NCI-H2107 treated with DMSO at 0.1 percent for 48 hours (cell line): ENCODE data around the gene EZH2.

Experiments used
- DNase-seq: peaks from one replicate; lab custom pipeline; 2025; ENCODE audit not compliant: unreplicated experiment; lab: John Stamatoyannopoulos, UW

EZH2 gene

DNA sequence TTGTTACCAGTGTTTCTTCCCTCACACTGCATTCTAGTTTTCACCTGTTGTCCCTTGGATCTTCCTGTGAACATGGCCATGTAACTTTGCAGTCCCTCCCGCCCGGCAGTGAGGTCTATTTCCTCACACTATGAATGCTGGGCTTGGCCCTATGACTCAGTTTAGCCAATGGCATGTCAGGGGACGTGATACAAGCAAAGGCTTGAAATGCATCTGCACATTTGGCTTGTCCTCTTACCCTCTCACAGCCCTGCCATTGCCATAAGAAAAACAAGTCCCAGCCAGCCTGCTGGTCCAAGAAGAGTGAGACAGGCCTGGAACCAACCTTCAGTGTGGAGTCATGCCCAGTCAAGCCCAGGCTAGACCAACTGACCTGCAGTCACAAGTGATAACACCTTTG is 17.1 kb upstream of the EZH2 start:
- DNase-seq, result no peak

DNA sequence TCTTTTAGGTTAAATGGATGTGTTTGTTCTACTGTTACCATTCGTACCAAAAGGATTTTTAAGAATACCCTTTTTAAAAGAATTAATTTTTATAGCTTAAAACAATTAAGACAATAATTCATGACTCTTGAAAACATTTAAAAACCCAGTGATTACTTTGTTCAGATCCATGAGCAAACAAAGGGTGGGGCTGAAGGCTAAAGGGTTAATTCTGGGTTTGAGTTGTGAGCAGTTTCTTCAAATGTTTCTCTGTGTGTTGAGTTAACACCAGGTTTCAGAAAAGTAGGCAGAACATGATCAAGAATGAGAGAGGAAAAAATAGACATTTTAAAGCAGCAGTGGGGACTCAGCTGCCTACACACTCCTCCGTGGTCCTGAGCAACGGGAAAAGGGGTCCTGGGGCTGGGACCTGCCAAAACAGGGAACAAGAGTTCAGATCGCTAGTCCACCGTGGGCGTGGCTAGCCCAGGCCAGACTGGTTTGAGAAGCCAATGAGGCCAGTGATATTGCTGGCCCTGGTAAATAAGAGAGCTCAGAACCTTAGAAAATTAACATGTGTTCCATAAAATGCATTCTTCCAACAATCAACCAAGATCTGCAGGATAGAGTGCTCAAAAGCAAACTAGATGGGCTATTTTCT is 14.9 kb upstream of the EZH2 start:
- DNase-seq, result no peak

DNA sequence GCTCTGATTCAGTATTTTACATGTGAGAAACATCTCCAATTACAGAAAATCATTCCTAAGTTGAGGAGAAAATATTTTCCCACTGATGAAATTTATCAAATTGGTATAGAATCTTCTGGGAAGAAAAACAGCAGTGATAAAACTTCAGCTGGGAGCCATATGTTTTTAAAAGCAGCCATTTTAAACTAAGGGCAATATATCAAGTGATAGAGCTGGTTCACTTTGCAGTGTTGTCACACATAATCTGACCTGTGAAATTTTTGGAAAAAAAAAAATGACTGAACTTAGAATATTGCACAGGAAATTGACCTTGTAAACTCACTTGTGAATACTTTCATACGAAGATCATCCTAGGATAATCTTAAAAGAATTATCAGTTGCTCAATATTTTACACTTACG is 10.5 kb upstream of the EZH2 start:
- DNase-seq, result no peak

DNA sequence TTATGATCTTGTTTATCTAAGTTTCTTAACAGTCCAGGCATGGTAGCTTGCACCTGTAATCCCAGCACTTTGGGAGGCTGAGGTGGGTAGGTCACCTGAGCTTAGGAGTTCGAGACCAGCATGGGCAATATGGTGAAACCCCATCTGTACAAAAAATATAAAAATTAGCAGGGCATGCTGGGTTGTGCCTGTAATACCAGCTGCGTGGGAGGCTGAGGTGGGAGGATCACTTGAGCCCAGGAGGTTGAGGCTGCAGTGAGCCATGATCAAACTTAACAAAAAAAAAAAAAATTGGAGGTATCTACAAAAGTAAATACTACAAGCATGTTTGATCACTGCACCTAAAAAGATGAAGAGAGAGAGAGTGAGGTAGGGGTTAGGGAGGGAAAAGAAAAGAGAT is 9.0 kb upstream of the EZH2 start:
- DNase-seq, result no peak

DNA sequence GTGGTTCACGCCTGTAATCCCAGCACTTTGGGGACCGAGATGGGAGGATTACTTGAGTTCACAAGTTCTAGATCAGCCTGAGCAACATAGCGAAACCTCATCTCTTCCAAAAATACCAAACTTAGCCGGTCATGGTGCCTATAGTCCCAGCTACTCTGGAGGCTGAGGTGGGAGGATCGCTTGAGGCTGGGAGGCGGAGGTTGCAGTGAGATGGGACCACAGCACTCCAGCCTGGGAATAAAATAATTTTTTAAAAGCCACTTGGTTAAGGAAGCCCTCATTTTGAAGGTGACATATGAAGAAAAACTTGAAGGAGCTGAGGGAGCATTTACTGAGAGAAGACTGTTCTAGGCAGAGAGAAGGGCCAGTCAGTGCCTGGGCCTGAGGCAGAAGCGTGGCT is 4.2 kb upstream of the EZH2 start:
- DNase-seq, result no peak

DNA sequence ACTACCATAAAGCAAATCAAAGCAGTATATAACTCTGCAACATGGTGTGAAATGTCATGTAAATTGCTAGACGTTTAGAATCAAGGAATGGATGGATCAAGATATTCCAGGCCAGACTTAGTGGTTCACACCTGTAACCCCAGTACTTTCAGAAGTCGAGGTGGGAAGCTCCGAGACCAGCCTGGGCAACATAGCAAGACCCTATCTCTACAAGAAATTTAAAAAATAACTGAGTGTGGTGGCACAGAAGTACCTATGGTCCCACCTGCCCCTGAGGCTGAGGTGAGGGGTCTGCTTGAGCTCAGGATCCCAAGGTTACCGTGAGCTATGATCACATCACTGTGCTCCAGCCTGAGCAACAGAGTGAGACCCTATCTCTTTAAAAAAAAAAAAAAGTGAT is 2.8 kb upstream of the EZH2 start:
- DNase-seq, result no peak

DNA sequence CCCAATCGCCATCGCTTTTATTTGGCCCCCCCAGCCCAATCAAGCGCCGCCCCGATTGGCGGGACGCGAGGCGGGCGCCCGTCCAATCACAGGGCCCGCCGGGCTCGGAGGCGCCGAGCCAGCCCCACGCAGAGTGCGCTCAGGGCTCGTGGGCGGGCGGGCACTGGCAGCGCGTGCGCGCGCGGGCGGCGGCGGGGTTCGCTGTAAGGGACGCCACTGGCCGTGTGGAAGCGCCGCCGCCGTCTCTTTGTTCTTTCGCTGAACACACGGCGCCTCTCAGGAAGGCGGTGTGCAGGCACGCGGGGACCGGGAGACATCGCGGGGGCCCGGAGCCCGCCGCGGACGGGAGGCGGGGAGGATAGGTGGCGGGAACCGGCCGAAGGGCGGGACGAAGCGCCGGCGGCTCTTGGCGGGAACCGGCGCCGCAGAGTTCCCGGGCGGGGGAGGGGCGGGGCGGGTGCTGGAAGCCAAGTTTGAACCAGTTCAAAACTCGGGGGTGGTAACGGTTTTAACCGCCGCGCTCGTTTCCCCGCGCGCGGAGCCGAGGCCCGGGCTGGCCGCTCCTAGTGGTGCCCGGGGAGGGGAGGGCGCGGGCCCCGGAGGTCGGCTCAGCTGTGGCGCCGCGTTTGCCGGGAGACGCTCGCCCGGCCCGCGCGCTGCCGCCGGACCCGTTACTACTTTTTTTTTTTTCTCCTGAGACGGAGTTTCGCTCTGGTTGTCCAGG is 370 bp upstream of the EZH2 start:
- peak; percentile 63 for DNase-seq

DNA sequence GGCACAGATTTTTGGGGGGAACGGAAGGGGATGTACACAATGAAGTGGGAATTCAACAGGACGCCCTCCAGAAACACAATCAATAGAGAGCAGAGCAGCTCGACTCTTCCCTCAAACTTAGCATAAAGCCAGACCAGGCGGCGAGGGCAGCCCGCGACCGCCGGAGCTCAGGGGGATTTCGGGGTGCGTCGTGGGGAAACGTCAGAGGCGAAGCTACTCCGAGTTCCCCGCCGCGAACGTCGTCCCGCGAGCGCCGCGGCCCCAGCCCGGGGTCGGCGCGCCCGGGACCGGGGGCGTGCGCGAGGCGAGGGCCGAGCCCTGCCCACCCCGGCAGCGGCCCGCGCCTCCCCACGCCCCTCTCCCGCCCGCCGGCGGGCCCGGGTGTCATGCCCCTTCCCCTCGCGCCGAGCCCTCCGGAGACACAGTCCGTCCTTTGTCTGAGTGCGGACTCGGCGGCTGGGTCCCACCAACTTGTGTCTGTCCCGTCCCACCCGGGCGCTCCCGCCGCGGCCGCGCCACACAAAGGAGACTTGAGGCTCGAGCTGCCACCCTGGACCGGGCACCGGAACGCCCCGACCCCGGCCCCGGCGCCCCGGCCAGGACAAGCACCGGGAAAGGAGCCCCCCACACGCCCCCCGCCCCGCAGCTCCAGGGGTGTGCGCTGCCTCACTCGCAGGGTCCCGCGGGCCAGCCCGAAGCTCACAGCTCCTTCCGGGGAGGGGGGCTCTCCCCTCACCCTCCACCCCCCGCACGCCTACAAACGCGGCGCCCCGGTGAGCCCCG is 634 bp downstream of the EZH2 start:
- peak; percentile 23 for DNase-seq

DNA sequence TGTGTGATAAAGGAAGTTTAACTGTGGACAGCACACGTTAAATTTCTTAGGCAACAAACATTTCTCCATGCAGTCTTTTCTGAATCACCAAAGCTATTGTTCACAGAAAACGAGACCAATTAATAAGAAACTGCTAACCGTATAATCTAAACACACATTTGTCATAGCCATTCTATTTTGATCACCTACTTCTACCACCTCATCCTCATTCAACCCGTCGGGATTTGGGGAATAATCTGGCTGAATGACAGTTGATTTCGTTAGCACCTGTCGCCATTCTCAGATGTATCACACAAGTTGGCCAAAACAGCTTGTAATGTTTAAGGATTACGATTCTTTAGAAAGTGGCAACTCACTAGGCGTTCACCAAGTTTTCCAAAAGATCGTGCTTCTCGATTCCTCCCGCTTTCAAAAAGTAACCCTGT is 1.2 kb downstream of the EZH2 start:
- DNase-seq, result no peak

DNA sequence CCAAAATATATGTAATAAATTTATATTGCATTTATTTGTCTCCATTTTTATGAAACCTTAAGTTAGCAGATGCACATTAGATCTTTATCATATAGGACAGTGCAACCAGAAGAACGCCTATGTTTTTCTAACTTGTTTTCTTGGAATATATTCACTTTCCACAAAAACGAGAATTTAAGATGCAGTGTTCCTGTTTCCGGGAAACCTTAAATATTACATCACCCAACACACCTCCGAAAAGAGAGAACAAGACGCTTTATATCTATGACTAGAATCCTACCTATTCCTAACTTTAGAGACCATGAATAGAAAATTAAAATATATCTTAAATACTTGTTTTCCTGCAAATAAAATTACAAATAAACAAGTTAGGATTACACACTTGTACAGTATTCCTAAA is 1.9 kb downstream of the EZH2 start:
- no peak for DNase-seq

DNA sequence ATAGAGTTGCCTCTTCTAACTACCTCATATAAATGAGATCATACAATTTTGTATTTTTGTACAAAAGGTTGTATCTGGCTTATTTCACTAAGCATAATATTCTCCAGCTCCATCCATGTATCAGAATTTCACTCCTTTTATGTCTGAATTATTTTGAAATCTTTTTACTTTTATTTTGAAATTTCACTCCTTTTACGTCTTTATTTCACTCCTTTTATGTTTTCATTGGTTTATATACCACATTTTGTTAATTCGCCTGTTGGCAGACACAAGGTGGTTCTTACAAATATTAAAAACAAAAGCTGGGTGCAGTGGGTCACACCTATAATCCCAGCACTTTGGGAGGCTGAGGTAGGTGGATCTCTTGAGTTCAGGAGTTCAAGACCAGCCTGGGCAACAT is 5.8 kb downstream of the EZH2 start:
- DNase-seq, result no peak

DNA sequence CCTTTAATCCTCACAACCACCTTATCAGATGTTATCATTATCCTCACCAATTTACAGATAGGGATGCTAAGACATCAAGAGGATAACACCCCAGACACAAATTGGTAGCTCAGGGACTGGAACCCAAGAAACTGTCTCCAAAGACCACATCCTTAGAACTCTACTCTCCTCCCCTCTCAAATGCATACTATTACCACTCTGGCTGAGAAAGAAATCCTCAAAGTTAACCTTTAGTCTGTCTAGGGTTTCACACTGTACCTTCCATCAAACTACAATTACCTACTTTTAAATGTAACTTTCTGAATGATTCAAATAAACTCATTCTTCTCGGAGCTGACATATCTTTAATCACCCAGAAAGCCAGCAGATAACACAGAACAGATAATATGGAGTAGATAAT is 6.6 kb downstream of the EZH2 start:
- DNase-seq, result no peak

DNA sequence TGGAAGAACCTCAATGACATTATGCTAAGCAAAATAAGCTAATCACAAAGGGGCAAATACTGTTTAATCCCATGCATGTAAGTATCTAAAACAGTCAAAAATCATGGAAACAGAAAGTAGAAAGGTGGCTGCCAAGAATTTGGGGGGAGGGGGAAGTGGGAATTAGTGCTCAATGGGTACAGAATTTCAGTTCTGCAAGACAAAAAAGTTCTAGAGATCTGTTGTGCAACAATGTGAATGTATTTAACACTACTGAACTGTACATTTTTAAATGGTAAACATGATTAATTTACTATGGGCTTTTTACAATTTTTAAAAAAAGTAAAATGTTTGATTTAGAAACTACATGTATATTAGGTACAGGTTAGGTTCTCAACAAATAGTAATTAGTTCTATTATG is 11.9 kb downstream of the EZH2 start:
- no peak for DNase-seq

DNA sequence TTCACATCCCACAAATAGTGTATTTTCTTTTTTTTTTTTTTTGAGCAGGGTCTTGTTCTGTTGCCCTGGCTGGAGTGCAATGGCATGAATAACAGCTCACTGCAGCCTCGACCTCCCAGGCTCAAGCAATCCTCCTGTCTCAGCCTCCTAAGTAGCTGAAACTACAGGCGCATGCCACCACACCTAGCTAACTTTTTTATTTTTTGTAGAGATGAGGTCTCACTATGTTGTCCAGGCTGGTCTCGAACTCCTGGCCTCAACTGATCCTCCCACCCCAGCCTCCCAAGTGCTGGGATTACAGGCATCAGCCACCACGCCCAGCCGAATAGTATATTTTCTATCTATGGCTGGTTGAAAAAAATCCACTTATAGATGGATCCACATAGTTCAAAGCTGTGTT is 12.5 kb downstream of the EZH2 start:
- DNase-seq, result no peak

DNA sequence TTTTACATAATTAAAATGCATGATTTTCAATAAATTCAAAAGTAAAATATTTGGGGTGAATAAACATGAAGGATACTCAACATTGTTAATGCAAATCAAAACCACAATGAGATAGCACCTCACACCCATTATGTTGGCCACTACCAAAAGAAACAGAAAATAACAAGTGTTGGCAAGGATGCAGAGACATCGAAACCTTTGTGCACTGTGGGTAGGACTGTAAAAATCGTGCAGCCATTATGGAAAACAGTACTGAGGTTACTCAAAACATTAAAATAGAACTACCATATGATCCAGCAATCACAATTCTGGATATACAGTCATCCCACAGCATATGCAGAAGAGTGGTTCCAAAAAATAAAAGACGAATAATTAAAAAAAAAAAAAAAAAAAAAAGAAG is 13.1 kb downstream of the EZH2 start:
- no peak for DNase-seq

DNA sequence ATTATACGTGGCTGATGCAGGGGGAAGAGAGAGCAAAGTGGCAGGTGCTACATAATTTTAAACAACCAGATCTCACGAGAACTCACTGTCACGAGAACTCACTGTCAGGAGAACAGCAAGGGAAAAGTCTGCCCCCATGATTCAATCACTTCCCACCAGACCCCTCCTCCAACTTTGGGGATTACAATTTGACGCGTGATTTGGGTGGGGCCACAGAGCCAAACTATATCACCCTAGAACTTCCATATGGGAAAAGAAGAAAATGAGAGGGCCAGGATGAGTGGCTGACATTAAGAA is 15.8 kb downstream of the EZH2 start:
- no peak for DNase-seq

DNA sequence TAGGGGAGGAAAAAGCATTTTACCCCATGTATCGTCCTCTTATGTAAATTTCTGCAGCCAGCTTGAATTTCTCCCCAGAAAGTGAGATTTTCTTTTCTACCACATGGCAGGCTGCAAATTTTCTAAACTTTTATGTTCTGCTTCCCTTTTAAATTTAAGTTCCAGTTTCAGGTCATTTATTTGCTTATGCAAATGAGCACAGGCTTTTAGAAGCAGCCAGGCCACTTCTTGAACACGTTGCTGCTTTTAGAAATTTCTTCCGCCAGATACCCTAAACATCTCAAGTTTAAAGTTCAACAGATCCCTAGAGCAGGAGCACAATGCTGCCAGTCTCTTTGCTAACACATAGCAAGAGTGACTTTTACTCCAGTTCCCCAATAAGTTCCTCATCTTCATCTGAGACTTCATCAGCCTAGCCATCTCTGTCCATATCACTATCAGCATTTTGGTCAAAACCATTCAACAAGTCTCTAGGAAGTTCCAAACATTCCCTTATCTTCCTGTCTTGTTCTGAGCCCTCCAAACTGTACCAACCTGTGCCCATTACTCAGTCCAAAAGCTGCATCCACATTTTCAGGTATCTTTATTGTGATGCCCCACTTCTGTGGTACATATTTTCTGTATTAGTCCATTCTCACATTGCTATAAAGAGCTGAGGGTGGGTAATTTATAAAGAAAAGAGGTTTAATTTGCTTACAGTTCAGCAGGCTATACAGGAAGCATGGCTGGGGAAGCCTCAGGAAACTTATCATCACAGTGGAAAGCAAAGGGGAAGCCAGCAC is 16.3 kb downstream of the EZH2 start:
- DNase-seq, result no peak

DNA sequence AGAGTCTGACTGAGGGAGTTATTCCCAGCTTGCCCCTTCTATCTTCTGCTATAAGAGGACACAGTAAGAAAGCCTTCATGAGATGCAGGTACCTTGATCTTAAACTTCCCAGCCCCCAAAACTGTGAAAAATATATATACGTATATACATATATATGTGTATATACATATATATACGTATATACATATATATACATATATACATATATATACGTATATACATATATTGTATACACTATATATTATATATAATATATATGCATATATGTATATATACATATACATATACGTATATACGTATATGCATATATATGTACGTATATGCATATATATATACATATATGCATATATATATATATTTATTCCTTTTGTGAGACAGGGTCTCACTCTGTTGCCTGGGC is 17.7 kb downstream of the EZH2 start:
- no peak for DNase-seq

DNA sequence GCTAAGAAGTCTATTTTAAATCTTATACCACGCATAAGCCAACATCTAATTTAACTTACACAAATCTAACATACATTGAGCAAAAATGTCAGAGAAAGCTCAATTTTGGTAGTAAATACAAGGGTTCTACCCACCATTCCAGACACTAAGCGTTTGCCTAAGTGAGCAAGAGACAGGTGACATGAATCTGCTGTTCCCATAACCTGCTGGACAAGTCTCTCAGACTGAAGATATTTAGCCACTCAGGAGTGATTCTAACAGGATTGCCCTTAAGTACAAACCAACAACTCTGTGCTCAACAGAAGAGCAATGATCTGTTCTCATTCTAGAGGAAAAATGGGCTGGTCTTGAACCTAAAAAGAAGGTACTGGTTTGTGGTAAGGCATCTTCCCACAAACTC is 18.8 kb downstream of the EZH2 start:
- DNase-seq, result no peak

DNA sequence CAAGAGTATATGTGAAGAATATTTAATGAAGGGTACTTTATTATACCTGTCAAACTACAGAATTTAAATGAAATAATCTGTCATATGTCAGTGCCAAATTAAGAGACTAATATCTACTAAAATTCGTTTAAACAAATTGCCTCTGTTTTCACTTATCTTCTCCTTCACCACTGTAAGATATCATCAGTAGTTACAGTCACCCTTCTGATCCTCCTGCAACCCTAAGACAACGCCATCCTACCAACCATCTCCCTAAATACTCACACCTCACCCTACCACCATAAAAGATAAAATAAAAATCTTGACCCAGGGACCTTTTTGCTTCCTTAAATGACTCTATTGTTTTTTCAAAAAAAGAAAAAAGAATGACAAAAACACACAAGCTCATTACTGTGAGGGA is 20.8 kb downstream of the EZH2 start:
- no peak for DNase-seq

DNA sequence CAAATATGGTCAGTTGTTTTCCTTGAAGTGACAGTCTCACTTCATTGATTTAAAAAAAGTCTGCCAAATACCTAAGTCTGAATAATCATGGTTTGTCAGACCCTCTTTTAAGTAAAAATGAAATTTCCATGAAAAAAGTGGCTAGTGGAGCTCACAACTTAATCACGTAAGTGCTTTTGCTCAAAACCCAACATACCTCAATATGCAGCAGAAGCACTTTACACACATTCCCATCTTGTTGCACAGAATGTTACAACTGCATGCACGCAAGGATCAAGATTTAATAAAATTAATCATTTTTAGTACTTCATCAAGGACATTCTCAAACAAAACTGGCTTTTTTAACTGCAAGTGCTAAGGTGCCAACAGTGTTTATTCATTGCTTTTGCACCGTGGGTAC is 21.6 kb downstream of the EZH2 start:
- DNase-seq, result no peak

DNA sequence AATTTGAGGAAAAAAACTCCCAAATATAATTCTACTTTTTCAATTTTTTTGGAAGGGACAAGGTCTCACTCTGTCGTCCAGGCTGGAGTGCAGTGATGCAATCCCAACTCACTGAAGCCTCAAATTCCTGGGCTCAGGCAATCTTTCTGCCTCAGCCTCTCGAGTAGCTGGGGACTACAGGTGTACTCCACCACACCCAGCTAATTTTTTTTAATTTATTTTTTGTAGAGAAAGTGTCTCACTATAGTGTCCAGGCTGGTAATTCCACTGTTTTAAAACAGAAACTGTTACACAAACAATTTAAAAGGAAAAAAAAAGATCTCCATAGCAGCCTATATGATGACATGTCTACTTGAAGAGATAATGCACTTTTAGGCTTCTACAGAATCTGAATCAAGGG is 25.6 kb downstream of the EZH2 start:
- no peak for DNase-seq
